GM12878 (cell line): Measurements from ENCODE around the gene UBAP1L. TPM values are rescaled to one million over a fixed set of nuclear protein-coding genes. Genes with fewer than 3 reads are reported as not detected.

Experiments used
- BCLAF1 ChIP-seq: fragments of 450-650 bp; IDR thresholded peaks from 2 replicates; pipeline ENCODE4 v1.6.1; 2017; ENCODE audit warnings: antibody characterized with exemption, mild to moderate bottlenecking, moderate library complexity
- BMI1 ChIP-seq: fragments of 450-650 bp; IDR thresholded peaks from 2 replicates; pipeline ENCODE4 v1.6.1; 2016; ENCODE audit warnings: mild to moderate bottlenecking, moderate library complexity, borderline replicate concordance
- CBFB ChIP-seq: IDR thresholded peaks from 2 replicates; pipeline ENCODE4 v1.6.1; 2016; ENCODE audit warnings: antibody characterized with exemption, low read depth
- CTCF ChIP-seq, 3 experiments: IDR thresholded peaks in 2 of 3; conservative IDR thresholded peaks in 1 of 3; 2 replicates each; pipeline ENCODE4 v1.5.1; 2011; ENCODE audit warnings: low read depth in 3 of 3, low read length in 3 of 3, mild to moderate bottlenecking in 3 of 3, control low read depth in 2 of 3, moderate library complexity in 2 of 3, inconsistent platforms in 1 of 3, mixed read lengths in 1 of 3; ENCODE audit not compliant: control insufficient read depth in 2 of 3, insufficient read depth in 1 of 3; ENCODE audit errors: extremely low read depth in 1 of 3
- EZH2 ChIP-seq: IDR thresholded peaks from 2 replicates; pipeline ENCODE4 v1.6.1; 2012; ENCODE audit warnings: low read depth, mild to moderate bottlenecking, control low read depth, inconsistent platforms, low read length, borderline replicate concordance; ENCODE audit not compliant: control insufficient read depth
- MLLT1 ChIP-seq: fragments of 450-650 bp; IDR thresholded peaks from 2 replicates; pipeline ENCODE4 v1.6.1; 2016; ENCODE audit warnings: mild to moderate bottlenecking
- PML ChIP-seq: IDR thresholded peaks from 2 replicates; pipeline ENCODE4 v1.6.1; 2012; ENCODE audit warnings: low read length, inconsistent platforms
- SIN3A ChIP-seq: IDR thresholded peaks from 2 replicates; pipeline ENCODE4 v1.6.1; 2012; ENCODE audit warnings: low read depth, low read length, improper control_type of control experiment
- SREBF1 ChIP-seq: IDR thresholded peaks from 2 replicates; pipeline ENCODE4 v1.6.1; 2012; ENCODE audit warnings: mild to moderate bottlenecking, low read length
- YY1 ChIP-seq: IDR thresholded peaks from 2 replicates; pipeline ENCODE4 v1.6.1; 2011; ENCODE audit warnings: low read depth, mild to moderate bottlenecking, low read length
- ZBED1 ChIP-seq: IDR thresholded peaks from 2 replicates; pipeline ENCODE4 v1.6.1; 2016; ENCODE audit warnings: borderline replicate concordance
- ZNF592 ChIP-seq: fragments of 450-650 bp; IDR thresholded peaks from 2 replicates; pipeline ENCODE4 v1.6.1; 2017; ENCODE audit warnings: mild to moderate bottlenecking, moderate library complexity
- polyA plus RNA-seq, 11 experiments: library from polyadenylated mRNA; depleted of rRNA in 4 of 11; unstranded in 6 of 11; stranded (reverse) in 5 of 11; fragments of >200 nt; fragmentation: Nextera tagmentation in 4 of 11; fragmentation: Illumina TruSeq in 1 of 11; extraction: Ambion mirVana in 4 of 11; extraction: Trizol in 1 of 11; gene quantifications; 1 replicate in 1 of 11; 2 replicates in 10 of 11; pipeline versions ENCODE4 v1.2.1 to v1.2.3, GENCODE V29; 2011 to 2016; ENCODE audit warnings: inconsistent platforms in 2 of 11, missing spikeins in 2 of 11, low read depth in 1 of 11
- total RNA-seq, 4 experiments: library from RNA; depleted of rRNA in 3 of 4; stranded (reverse); fragments of >200 nt in 3 of 4; fragmentation: Illumina TruSeq in 1 of 4; extraction: Trizol in 1 of 4; gene quantifications; 2 replicates each; pipeline versions ENCODE4 v1.2.1 to v1.2.3, GENCODE V29; 2013 to 2021

The UBAP1L gene
- total and polyA plus RNA-seq, 10 of the 15 experiments (the other 5 are each of a cell fraction or from before 2014, with no cell fraction given) = 0.03 to 2.6 (median 1.0) TPM

GRCh38 chr15:65051266-65051665 lies 63.7 kb downstream of the UBAP1L start (continued):
- TF ChIP-seq CTCF (IDR thresholded peaks at IDR 0.05 in 2 of 3, conservative IDR thresholded peaks at IDR 0.05 in 1 of 3; ENCODE audit: control insufficient read depth in 2 of 3, extremely low read depth in 1 of 3, insufficient read depth in 1 of 3, low read depth in 3 of 3, low read length in 3 of 3) (no peak), BMI1 (no peak), BCLAF1 (no peak), ZBED1 (no peak), CBFB (no peak), SREBF1 (no peak), EZH2 (no peak), ZNF592 (no peak), MLLT1 (no peak), YY1 (no peak), PML (no peak), SIN3A (no peak)
